Epithelial cell of esophagus (primary cell): ENCODE measurements around the gene ASGR2.
"Not testable (repeated sequence)": the region's sequence is repeated elsewhere in the genome, so short reads cannot be mapped to it uniquely, and the experiment has no call there.

ENCODE experiments used
- DNase-seq: peaks from one replicate; pipeline ENCODE4 v3.0.0; 2010; ENCODE audit warnings: low read depth
- H3K4me3 ChIP-seq: 2 replicates; pipeline ENCODE4 v1.5.1; 2011; ENCODE audit warnings: mild to moderate bottlenecking, low read length, control low read depth
- TF ChIP-seq, protein P1 (sequence below): IDR thresholded peaks from 2 replicates; pipeline ENCODE4 v1.5.1; 2011; ENCODE audit warnings: low read depth, mild to moderate bottlenecking, low read length, control low read depth, inconsistent platforms; ENCODE audit not compliant: insufficient read depth; ENCODE audit errors: missing control alignments

Gene ASGR2

DNA sequence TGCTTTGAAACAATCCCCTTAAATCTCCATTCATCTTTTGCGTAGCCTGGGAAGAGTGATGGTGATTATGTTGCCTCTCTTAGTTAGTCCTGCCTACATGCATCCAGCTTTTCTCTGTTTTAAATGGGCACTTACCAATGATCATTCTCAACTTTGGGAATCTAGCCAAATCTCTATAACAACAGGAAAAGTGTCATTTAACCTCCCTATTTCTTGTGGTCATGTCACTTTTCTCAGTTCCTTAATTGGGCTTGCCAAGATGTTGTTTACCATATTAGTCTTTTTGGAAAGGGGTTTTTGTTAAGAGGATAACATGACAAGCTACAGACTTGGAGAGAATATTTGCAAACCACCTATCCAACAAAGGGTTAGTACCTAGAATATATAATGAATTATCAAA, 19.0 kb downstream of the ASGR2 start:
- DNase-seq: no peak

DNA sequence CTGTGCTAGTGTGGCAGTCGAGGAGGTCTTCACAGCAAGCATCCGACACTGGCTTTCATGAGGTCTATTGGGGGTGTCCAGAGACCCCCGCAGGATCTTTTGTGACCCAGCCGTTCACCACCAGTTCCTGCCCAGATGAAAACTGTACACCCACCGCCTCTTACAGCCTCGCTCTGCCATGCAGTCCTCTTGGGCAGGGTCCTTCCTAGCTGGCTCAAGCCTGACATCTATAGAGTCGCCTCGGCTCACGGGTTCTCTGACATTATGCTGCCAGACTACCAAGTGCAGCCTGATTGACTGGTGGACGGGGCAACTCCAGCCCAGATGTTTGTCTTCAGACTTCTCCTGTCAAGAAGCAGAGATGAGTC, 20.0 kb downstream of the ASGR2 start:
- DNase-seq: no peak
- TF ChIP-seq, protein P1, sequence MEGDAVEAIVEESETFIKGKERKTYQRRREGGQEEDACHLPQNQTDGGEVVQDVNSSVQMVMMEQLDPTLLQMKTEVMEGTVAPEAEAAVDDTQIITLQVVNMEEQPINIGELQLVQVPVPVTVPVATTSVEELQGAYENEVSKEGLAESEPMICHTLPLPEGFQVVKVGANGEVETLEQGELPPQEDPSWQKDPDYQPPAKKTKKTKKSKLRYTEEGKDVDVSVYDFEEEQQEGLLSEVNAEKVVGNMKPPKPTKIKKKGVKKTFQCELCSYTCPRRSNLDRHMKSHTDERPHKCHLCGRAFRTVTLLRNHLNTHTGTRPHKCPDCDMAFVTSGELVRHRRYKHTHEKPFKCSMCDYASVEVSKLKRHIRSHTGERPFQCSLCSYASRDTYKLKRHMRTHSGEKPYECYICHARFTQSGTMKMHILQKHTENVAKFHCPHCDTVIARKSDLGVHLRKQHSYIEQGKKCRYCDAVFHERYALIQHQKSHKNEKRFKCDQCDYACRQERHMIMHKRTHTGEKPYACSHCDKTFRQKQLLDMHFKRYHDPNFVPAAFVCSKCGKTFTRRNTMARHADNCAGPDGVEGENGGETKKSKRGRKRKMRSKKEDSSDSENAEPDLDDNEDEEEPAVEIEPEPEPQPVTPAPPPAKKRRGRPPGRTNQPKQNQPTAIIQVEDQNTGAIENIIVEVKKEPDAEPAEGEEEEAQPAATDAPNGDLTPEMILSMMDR: no peak
- no peak overlapping the region for H3K4me3 ChIP-seq

More for the DNA sequence above, 19.0 kb downstream of the ASGR2 start:
- TF ChIP-seq, protein P1: no peak
- H3K4me3 ChIP-seq: no peak overlapping the region

DNA sequence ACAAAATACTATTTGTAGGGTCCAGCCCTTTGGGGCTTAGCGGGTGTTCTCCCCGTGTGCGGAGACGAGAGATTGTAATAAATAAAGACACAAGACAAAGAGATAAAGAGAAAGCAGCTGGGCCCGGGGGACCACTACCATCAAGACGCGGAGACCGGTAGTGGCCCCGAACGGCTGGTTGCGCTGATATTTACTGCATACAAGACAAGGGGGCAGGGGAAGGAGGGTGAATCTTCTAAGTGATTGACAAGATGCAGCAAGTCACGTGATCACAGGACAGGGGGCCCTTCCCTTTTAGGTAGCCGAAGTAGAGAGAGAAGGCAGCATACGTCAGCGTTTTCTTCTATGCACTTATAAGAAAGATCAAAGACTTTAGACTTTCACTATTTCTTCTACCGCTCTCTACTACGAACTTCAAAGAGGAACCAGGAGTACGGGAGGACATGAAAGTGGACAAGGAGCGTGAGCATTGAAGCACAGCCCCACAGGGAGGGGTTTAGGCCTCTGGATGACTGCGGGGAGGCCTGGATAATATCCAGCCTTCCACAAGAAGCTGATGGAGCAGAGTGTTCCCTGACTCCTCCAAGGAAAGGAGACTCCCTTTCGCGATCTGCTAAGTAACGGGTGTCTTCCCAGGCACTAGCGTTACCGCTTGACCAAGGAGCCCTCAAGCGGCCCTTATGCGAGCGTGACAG, 23.2 kb downstream of the ASGR2 start:
- not testable (repeated sequence) for H3K4me3 ChIP-seq, DNase-seq

DNA sequence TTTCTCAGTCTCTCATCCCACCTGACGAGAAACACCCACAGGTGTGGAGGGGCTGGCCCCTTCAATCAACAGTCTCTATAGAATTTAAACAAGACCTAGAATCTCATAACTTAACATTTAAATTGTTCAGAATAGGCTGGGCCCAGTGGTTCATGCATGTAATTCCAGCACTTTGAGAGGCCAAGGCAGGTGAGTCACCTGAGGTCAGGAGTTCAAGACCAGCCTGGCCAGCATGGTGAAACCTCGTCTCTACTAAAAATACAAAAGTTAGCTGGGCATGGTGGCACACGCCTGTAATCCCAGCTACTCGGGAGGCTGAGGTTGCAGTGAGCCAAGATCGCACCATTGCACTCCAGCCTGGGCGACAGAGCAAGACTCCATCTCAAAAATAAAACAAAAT, 25.1 kb downstream of the ASGR2 start:
- not testable (repeated sequence) for H3K4me3 ChIP-seq, DNase-seq

DNA sequence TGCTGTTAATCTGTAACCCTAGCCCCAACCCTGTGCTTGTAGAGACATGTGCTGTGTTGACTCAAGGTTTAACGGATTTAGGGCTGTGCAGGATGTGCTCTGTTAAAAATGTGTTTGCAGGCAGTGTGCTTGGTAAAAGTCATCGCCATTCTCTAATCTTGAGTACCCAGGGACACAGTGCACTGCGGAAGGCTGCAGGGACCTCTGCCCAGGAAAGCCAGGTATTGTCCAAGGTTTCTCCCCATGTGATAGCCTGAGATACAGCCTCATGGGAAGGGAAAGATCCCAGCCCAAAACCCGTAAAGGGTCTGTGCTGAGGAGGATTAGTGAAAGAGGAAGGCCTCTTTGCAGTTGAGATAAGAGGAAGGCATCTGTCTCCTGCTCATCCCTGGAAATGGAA, 26.2 kb downstream of the ASGR2 start:
- not testable (repeated sequence) for H3K4me3 ChIP-seq
- DNase-seq: peak; percentile 82

DNA sequence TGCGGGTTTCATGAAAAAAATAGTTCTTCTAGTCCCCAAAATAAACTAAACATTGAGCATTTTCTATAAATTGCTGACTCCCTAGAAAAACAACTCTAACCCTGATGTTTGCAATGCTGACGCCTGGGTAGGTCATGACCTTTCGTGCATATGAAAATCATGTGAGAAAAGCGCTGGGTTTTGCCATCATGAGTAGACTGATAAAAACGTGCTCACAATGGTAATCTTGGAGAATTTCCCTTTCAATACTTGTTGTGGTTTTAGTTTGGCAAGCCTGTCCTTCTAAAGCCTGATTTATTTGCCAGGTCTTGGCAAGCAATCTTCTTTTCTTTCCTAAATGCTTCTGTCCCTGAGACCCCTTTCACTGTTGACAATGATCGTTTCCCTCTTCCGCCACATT, 30.5 kb downstream of the ASGR2 start:
- DNase-seq: no peak

DNA sequence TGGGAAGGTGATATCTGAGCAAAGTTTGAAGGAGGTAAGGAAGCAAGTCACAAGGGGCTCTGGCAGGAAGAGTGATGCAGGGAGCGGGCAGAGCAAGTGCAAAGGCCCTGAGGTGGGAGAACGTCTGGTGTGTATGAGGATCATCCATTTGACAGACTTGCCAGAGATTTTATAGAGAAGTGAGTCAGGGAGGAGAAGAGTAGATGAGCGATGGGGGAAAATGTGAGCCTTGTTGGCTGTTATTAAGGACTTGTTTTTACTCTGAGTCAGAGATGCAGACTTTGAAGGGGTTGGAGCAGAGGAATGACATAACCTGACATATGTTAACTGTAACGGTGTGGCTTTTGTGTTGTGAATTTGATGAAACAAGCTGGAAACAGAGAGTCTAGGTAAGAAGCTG, 31.0 kb downstream of the ASGR2 start:
- DNase-seq: peak; percentile 35
- H3K4me3 ChIP-seq: no peak overlapping the region
- TF ChIP-seq, protein P1: no peak

More for the DNA sequence above, 30.5 kb downstream of the ASGR2 start:
- TF ChIP-seq, protein P1: no peak
- no peak overlapping the region for H3K4me3 ChIP-seq

DNA sequence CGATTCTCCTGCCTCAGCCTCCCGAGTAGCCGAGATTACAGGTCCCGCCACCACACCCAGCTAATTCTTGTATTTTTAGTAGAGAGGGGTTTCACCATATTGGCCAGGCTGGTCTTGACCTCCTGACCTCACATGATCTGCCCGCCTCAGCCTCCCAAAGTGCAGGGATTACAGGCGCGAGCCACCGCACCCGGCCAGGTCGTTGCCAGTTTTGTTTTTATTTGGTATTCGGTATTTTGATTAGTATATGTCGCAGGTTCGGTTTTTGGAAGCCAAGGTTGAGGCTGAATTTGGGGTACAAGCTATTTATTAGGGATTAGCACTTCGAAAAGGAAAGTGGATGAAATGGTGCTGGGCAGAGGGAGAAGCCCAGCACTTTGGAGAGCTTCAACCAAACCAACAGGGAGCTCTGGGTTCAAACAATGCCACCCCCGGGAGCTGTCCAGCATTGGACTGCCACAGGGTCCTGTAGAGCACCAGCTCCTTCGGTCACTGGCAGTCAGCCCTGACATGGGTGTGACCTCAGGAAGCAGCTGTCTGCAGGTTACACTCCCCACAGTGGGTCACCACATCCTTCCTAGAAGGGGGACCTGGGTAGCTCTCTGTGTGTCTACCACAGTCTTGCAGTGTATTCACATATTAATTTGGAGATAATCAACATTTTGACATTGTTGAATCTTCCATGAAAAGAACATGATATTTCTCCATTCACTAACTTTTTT, 33.1 kb downstream of the ASGR2 start:
- TF ChIP-seq, protein P1: no peak
- H3K4me3 ChIP-seq: no peak overlapping the region
- DNase-seq: no peak
